HG03378 (cell line): ENCODE data around the gene ST8SIA1.

Experiments
- ATAC-seq: cut with Tn5 transposase; IDR thresholded peaks from one replicate; pipeline ENCODE4 v1.9.1; 2021; ENCODE audit warnings: mild to moderate bottlenecking, moderate library complexity; ENCODE audit not compliant: unreplicated experiment

ST8SIA1 gene

DNA sequence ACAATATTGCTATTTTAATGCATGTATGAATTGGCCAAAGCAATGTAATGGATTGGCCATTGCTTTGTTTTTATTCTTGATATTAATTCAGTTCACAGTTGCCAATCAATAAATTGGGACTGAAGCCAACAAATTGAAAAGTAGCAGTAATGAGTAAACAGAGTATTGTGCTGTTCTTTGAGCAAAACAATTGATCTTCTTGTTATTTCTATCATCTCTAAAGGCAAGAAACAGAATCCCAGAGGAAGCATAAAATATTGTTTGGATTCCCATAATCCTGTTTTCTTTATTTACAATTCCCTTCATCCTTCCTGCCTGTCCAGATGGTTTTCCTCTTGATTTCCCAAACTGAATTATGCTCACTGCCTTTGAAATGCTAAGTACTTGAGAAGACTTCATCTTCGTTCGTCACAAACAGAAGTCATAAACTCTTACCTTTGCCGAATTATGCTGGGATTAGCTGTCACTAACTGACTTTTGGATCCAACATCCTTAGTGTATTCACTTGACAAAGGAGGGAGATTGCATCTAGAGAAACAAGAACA, 85.9 kb downstream of the ST8SIA1 start:
- no peak for ATAC-seq

- no peak for ATAC-seq
Measured at GRCh38 chr12:22248121-22248520, 86.4 kb downstream of the ST8SIA1 start.

- no peak for ATAC-seq
Measured at GRCh38 chr12:22246217-22246846, 88.2 kb downstream of the ST8SIA1 start.

- ATAC-seq = no peak
Measured at GRCh38 chr12:22242726-22243125, 91.8 kb downstream of the ST8SIA1 start.

- ATAC-seq = no peak
Measured at GRCh38 chr12:22238211-22238610, 96.3 kb downstream of the ST8SIA1 start.

GRCh38 chr12:22234561-22234960, 99.9 kb downstream of the ST8SIA1 start:
- no peak for ATAC-seq

DNA sequence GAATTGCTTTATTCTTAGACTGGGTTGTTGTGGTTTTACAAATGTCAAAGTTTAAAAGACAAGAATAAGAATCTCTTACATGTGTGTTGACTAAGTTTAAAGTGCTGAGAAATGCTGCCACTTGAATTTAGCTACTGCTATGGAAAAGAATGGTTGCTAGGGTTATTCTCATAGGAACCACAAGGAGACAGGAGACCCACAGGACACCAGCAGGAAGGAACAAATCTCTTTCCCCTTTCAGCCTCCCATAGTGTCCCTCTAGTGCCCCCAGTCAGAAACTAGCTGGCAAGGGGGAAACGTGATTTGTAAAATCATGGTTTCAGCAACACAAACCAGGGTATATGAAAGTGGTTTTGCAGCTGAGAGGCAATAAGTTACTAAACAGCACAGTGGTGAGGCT, 102.7 kb downstream of the ST8SIA1 start:
- no peak for ATAC-seq

GRCh38 chr12:22231078-22231477, 103.4 kb downstream of the ST8SIA1 start:
- no peak for ATAC-seq

- ATAC-seq = no peak
Measured at GRCh38 chr12:22230280-22230794, 104.2 kb downstream of the ST8SIA1 start.

- no peak for ATAC-seq
Measured at GRCh38 chr12:22229652-22230279, 104.7 kb downstream of the ST8SIA1 start.

- no peak for ATAC-seq
Measured at GRCh38 chr12:22228022-22228875, 106.3 kb downstream of the ST8SIA1 start.

DNA sequence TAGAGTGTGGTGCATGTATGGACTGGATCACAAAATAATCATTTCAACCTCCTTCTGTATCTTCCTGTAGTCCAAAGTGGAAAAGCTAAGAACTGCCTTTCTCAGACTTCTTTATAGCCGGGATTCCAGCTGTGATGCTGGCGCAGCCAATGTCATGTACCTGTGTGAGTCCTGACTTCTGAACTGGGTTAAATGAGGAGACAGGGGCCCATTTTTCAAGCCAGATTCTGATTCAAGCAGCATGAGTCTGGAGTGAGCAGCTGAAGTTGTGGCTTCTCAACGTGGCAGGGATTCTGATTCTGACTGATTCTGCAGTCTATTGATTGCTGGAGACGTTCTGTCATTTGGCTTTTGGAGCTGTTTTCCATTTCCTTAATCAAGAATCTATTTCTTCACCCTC, 111.2 kb downstream of the ST8SIA1 start:
- no peak for ATAC-seq

GRCh38 chr12:22217556-22217955, 117.0 kb downstream of the ST8SIA1 start:
- no peak for ATAC-seq

DNA sequence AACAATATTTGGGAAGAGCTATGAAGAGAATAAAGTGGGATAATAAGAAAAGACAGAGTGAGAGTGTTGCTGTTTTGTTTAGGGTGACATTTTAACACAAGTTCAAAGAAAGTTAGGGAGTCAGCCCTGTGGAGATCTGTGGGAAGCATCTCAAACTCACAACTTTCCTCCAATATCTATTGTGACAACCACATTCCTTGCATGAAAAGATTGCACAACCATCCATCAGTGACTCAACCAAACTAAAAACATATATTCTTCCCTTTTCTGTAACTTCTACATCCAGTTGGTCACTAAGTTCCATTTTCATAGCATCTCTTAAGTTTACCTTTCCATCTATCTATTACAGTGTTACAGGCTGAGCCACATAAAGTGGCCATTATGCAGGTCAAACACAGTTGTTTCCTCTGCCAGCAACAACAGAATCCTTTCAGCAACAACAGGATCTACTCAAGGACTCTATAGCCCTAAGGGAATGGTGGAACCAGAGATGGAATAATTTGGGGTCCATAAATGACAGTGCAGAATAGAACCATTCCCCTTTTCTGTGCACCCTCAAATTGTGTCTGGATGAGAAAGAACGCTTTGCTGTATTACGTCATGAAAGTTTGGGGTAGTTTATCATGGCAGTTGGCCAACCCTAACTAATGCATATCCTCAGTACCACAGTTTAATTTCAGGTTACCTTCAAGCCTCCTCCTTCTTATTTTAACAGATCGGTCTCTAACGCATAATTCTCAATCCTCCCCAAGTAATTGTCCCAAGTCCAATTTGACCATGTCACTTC, 118.8 kb downstream of the ST8SIA1 start:
- no peak for ATAC-seq

DNA sequence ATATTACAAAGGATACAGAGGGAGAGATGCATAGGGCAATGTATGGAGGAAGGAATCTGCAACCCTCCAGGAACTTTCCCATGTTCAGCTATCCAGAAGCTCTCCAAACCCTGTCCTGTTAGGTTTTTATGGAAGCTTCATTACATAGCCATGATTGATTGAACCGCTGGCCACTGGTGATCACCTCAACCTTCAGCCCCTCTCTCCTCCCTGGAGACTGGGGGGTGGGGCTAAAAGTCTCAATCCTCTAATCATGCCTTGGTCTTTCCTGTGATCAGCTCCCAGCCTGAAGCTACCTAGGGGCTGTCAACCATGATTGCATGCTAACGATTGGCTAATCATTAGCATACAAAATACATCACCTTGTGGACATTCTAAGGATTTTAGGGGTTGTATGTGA, 123.4 kb downstream of the ST8SIA1 start:
- ATAC-seq = no peak

- ATAC-seq = no peak
Measured at GRCh38 chr12:22209422-22209821, 125.1 kb downstream of the ST8SIA1 start.

GRCh38 chr12:22206111-22206728, 128.3 kb downstream of the ST8SIA1 start:
- no peak for ATAC-seq

- no peak for ATAC-seq
Measured at GRCh38 chr12:22204391-22204790, 130.1 kb downstream of the ST8SIA1 start.

- no peak for ATAC-seq
Measured at GRCh38 chr12:22202847-22203246, 131.7 kb downstream of the ST8SIA1 start.

DNA sequence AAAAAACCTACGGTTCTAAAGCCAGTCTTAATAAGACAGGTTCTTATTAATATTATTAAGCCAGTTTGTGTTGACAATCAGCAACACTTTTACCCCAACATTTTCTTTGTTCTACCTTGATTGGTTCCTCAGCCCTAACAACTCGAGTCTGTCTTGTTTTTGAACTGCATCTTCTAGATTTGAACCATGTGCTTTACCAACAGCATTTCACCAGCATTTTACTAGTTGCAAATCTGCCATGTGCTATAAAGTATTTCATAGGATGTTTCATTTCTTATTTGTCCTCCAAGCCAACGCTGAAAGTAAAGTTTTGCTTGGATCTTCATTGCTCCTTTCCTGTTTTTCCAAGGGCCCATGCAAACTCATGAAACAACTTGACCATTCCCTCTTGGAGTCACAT, 133.4 kb downstream of the ST8SIA1 start:
- no peak for ATAC-seq
